Uterus (tissue), 4 donors: Measurements from ENCODE around the gene AMPD2. TPM values are rescaled to one million over a fixed set of nuclear protein-coding genes. Genes with fewer than 3 reads are reported as not detected.

ENCODE experiments used
- DNase-seq, 2 donors: peaks; one replicate each; pipeline ENCODE4 v3.0.0-alpha.2; 2019 to 2020
- H3K27ac ChIP-seq, 2 donors: fragments of 200-600 bp; sonication (generic); 1 replicate in 1 of 2; 2 replicates in 1 of 2; pipeline ENCODE4 v1.5.1; 2016 to 2018
- H3K27me3 ChIP-seq, 2 donors: fragments of 200-600 bp; sonication (generic); one replicate each; pipeline ENCODE4 v1.5.1; 2018 to 2019; ENCODE audit warnings: control low read depth in 1 of 2
- H3K36me3 ChIP-seq, 2 donors: fragments of 200-600 bp; sonication (generic); one replicate each; pipeline ENCODE4 v1.5.1; 2019; ENCODE audit warnings: control low read depth in 1 of 2
- H3K4me1 ChIP-seq, 2 donors: fragments of 200-600 bp; sonication (generic); one replicate each; pipeline ENCODE4 v1.5.1; 2018 to 2019; ENCODE audit warnings: control low read depth in 1 of 2
- H3K4me3 ChIP-seq, 2 donors: fragments of 200-600 bp; sonication (generic); 1 replicate in 1 of 2; 2 replicates in 1 of 2; pipeline ENCODE4 v1.5.1; 2018 to 2019; ENCODE audit warnings: mild to moderate bottlenecking in 1 of 2
- H3K9me3 ChIP-seq, 2 donors: fragments of 200-600 bp; sonication (generic); one replicate each; pipeline ENCODE4 v1.5.1; 2019; ENCODE audit warnings: control low read depth in 1 of 2
- CTCF ChIP-seq, 4 experiments: fragments of 200-600 bp in 2 of 4; fragments of 450-650 bp in 2 of 4; sonication (generic) in 2 of 4; IDR thresholded peaks; one replicate each; pipeline ENCODE4 v1.5.1; 2016 to 2019; ENCODE audit warnings: antibody characterized with exemption in 4 of 4, mild to moderate bottlenecking in 2 of 4, moderate library complexity in 1 of 4
- POLR2A ChIP-seq, 2 donors: fragments of 450-650 bp; IDR thresholded peaks; one replicate each; pipeline ENCODE4 v1.6.1; 2016; ENCODE audit warnings: antibody characterized with exemption in 2 of 2, mild to moderate bottlenecking in 1 of 2, moderate library complexity in 1 of 2
- intact Hi-C: fragments of 100-400 bp; cut with DNase I; formaldehyde crosslinking; loops from one replicate; pipeline ENCODE4 v1.15.1; 2023; ENCODE audit warnings: low total_unique reads
- total RNA-seq, 4 donors: library from RNA; depleted of rRNA in 3 of 4; stranded (reverse); fragments of >200 nt in 3 of 4; gene quantifications; one replicate each; pipeline versions ENCODE4 v1.1.0 to v1.2.4, GENCODE V29; 2014 to 2023
- donor health status: DM: yes; HTN: yes; CAD: no.

The AMPD2 gene
- total RNA-seq, 4 donors from 2014 or later, result 30.9 to 91.2 (median 73.2) TPM

DNA sequence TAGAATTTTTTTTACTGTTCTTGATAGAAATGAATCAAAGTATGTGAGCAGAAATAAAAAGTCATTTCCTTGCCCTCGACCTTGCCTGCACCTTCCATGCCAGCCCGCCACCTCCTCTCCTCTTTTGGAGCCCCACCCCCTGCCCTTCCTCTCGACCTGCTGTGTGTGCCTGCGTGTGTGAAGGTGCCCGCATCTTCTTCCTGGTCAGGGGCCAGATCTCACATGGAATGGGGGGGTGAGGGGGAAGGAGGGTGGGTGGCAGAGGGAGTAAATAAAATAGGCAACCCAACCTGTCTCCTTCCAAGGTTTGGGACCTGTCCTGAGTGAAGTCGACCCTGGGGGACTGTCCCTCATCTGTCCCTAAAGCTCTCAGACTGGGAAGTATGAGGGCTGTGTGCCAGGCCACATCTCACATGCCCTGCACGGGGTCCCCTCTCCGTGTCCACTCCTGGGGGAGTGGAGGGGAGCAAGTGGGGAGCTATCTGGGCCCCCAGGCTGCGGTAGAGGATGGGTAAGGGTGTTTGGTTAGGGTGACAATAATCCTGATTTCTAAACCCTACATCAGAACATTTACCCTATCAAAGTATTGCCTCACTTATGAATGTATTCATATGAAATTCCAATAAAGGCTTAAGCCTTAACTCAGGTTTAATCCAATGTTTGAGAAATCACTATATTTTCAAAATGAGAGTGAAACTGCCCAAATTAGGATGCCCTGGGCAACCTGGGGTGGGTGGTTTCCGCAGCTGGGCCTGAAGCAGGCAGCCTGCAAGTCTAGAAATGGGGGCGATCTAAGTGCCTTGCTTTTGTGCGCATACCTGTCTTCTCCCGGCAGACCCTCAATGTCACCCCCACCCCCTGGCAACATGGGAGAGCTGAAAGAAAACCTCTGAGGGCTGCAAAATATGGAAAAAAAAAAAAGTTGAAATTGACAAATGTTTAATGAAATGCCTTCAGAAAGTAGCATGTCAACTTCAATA lies 15.4 kb downstream of the AMPD2 start:
- intact Hi-C loops, result loop anchor here (10.0 kb wide), 1 partner anchor 90 kb away; the partner anchor contains the start of gene GNAI3
- no peak for DNase-seq
- Histone ChIP-seq H3K36me3 (no peaks in the 10 kb centered on the region), H3K9me3 (no peaks in the 10 kb centered on the region), H3K27me3 (no peaks in the 10 kb centered on the region), H3K4me3 (no peak overlapping the region), H3K27ac (no peak overlapping the region), H3K4me1 (peaks cover 4 to 6% of the 10 kb centered on the region in 2 donors)
- TF ChIP-seq CTCF (IDR thresholded peaks at IDR 0.05), result no peak
- TF ChIP-seq POLR2A (IDR thresholded peaks at IDR 0.05), result no peak

GRCh38 chr1:109635862-109636200 lies 16.2 kb downstream of the AMPD2 start:
- Histone ChIP-seq H3K36me3 (no peaks in the 10 kb centered on the region), H3K27ac (no peak overlapping the region), H3K9me3 (no peaks in the 10 kb centered on the region), H3K27me3 (no peaks in the 10 kb centered on the region), H3K4me3 (no peak overlapping the region), H3K4me1 (peaks cover 4 to 6% of the 10 kb centered on the region in 2 donors)
- DNase-seq, result no peak
- TF ChIP-seq CTCF (IDR thresholded peaks at IDR 0.05), result no peak
- intact Hi-C loops, result loop anchor here (10.0 kb wide), 1 partner anchor 91 kb away; the partner anchor contains the start of gene GNAI3

DNA sequence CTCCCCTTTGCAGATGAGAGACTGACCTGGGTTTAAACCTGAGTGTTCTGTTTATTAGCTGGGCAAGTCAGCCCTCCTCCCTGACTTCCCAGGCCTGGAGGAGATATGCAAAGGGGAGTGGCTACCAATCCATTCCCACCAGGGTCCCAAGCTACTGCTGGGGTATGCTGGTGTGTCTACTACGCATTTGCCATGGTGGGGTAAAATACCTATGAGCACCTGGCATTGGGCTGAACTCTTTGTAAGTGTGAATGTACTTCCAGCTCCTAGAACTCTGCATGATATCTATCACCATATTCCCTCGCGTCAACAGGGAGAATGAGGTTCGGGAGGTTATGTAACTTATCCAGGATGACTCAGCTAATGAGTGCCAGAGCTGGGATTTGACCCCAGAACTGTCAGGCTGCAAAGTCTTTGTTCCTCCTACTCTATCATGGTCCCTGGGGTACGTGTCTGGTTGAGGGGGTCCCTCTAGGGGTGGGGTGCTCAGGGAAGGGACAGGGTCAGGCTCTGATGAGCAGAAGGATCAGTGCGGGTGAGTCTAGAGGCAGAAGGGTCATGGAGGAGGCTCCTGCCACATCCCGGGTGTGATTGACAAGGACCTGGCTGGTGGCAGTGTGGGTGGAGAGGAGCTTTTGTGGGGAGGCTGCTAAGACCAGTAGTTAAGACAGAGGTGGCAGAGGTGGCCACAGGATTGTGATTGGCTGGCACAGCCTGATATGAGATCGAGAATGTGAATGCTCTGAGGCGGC lies 16.7 kb downstream of the AMPD2 start:
- Histone ChIP-seq H3K4me1 (peaks cover 4 to 6% of the 10 kb centered on the region in 2 donors), H3K4me3 (no peak overlapping the region)

GRCh38 chr1:109637446-109637845 lies 17.8 kb downstream of the AMPD2 start:
- no peak for TF ChIP-seq CTCF (IDR thresholded peaks at IDR 0.05)
- TF ChIP-seq POLR2A (IDR thresholded peaks at IDR 0.05), result no peak
- Histone ChIP-seq H3K36me3 (no peaks in the 10 kb centered on the region), H3K27me3 (no peaks in the 10 kb centered on the region), H3K4me3 (no peak overlapping the region), H3K9me3 (no peaks in the 10 kb centered on the region), H3K27ac (no peak overlapping the region), H3K4me1 (peaks cover 4 to 6% of the 10 kb centered on the region in 2 donors)
- DNase-seq, result no peak
- intact Hi-C loops, result loop anchor here (10.0 kb wide), 1 partner anchor 93 kb away; the partner anchor contains the start of gene GNAI3

More for the DNA sequence above, 16.7 kb downstream of the AMPD2 start:
- peak overlapping the region in 1 of 2 donors; percentile 44 for H3K27ac ChIP-seq
- intact Hi-C loops, result loop anchor here (10.0 kb wide), 1 partner anchor 92 kb away; the partner anchor contains the start of gene GNAI3
- H3K27me3 ChIP-seq, result no peaks in the 10 kb centered on the region
- DNase-seq, result no peak
- no peaks in the 10 kb centered on the region for H3K9me3 ChIP-seq
- TF ChIP-seq CTCF (IDR thresholded peaks at IDR 0.05), result no peak
- H3K36me3 ChIP-seq, result no peaks in the 10 kb centered on the region
